Mesenchymal stem cell (in vitro differentiated cells and primary cell): ENCODE measurements around the gene LCLAT1.
"Not testable (repeated sequence)": the region's sequence is repeated elsewhere in the genome, so short reads cannot be mapped to it uniquely, and the experiment has no call there.

Experiments
- DNase-seq: peaks from one replicate; pipeline ENCODE4 v3.0.0-alpha.2; 2013
- H2AFZ ChIP-seq: one replicate; pipeline ENCODE4 v1.6.1; 2013; ENCODE audit warnings: low read depth, mild to moderate bottlenecking, control low read depth, inconsistent platforms, low read length, moderate library complexity
- H2AK5ac ChIP-seq: 2 replicates; pipeline ENCODE4 v1.6.1; 2013; ENCODE audit warnings: low read length, moderate library complexity, mild to moderate bottlenecking, inconsistent platforms; ENCODE audit not compliant: severe bottlenecking
- H2BK120ac ChIP-seq: one replicate; pipeline ENCODE4 v1.6.1; 2013; ENCODE audit warnings: low read depth, mild to moderate bottlenecking, inconsistent platforms, low read length, moderate library complexity
- H2BK12ac ChIP-seq, 2 experiments: one replicate each; pipeline ENCODE4 v1.6.1; 2013; ENCODE audit warnings: inconsistent platforms in 2 of 2, low read length in 2 of 2, mild to moderate bottlenecking in 2 of 2, moderate library complexity in 2 of 2, control low read depth in 1 of 2
- H2BK15ac ChIP-seq: one replicate; pipeline ENCODE4 v1.6.1; 2013; ENCODE audit warnings: mild to moderate bottlenecking, low read depth, inconsistent platforms; ENCODE audit not compliant: poor library complexity, severe bottlenecking
- H2BK5ac ChIP-seq: 2 replicates; pipeline ENCODE4 v1.6.1; 2013; ENCODE audit warnings: low read depth, mild to moderate bottlenecking, low read length, control low read depth, inconsistent platforms; ENCODE audit not compliant: poor library complexity, severe bottlenecking
- H3K14ac ChIP-seq, 2 experiments: one replicate each; pipeline ENCODE4 v1.6.1; 2013; ENCODE audit warnings: inconsistent platforms in 2 of 2, low read length in 2 of 2, control low read depth in 1 of 2, mild to moderate bottlenecking in 1 of 2, moderate library complexity in 1 of 2
- H3K18ac ChIP-seq, 2 experiments: one replicate each; pipeline ENCODE4 v1.6.1; 2013; ENCODE audit warnings: inconsistent platforms in 2 of 2, low read length in 2 of 2, control low read depth in 1 of 2, low read depth in 1 of 2, mild to moderate bottlenecking in 1 of 2
- H3K23ac ChIP-seq, 2 experiments: one replicate each; pipeline ENCODE4 v1.6.1; 2013; ENCODE audit warnings: inconsistent platforms in 2 of 2, low read length in 2 of 2, mild to moderate bottlenecking in 2 of 2, moderate library complexity in 2 of 2, control low read depth in 1 of 2
- H3K27ac ChIP-seq: 2 replicates; pipeline ENCODE4 v1.5.1; 2013; ENCODE audit warnings: mild to moderate bottlenecking, moderate library complexity, low read length, control low read depth, inconsistent platforms; ENCODE audit not compliant: poor library complexity, severe bottlenecking
- H3K27me3 ChIP-seq, 2 experiments: 2 replicates each; pipeline versions ENCODE4 v1.6.1 to v1.7.0; 2013; ENCODE audit warnings: low read length in 2 of 2, mild to moderate bottlenecking in 2 of 2, moderate library complexity in 2 of 2, control low read depth in 1 of 2, inconsistent platforms in 1 of 2; ENCODE audit not compliant: control insufficient read depth in 1 of 2, insufficient read depth in 1 of 2
- H3K36me3 ChIP-seq, 2 experiments: 2 replicates each; pipeline versions ENCODE4 v1.6.1 to v1.7.0; 2013; ENCODE audit warnings: low read length in 2 of 2, control low read depth in 1 of 2, inconsistent platforms in 1 of 2, low read depth in 1 of 2, mild to moderate bottlenecking in 1 of 2; ENCODE audit not compliant: insufficient read depth in 2 of 2, control insufficient read depth in 1 of 2
- H3K4ac ChIP-seq, 2 experiments: one replicate each; pipeline ENCODE4 v1.6.1; 2013; ENCODE audit warnings: inconsistent platforms in 2 of 2, low read length in 2 of 2, mild to moderate bottlenecking in 2 of 2, moderate library complexity in 2 of 2, control low read depth in 1 of 2, low read depth in 1 of 2
- H3K4me1 ChIP-seq: 2 replicates; pipeline ENCODE4 v1.6.1; 2013; ENCODE audit warnings: low read depth, low read length, control low read depth; ENCODE audit not compliant: control insufficient read depth, insufficient read depth
- H3K4me2 ChIP-seq: 2 replicates; pipeline ENCODE4 v1.6.1; 2013; ENCODE audit warnings: low read length, mild to moderate bottlenecking, inconsistent platforms; ENCODE audit not compliant: poor library complexity, severe bottlenecking
- H3K4me3 ChIP-seq, 2 experiments: 2 replicates each; pipeline versions ENCODE4 v1.5.1 to v1.7.0; 2013; ENCODE audit warnings: low read length in 2 of 2, mild to moderate bottlenecking in 2 of 2, control low read depth in 1 of 2, low read depth in 1 of 2; ENCODE audit not compliant: insufficient read depth in 1 of 2
- H3K79me1 ChIP-seq: replicated peaks from 2 replicates; pipeline ENCODE4 v1.6.1; 2013; ENCODE audit warnings: mild to moderate bottlenecking, control low read depth, low read length, inconsistent platforms; ENCODE audit not compliant: poor library complexity, severe bottlenecking
- H3K9ac ChIP-seq: 2 replicates; pipeline ENCODE4 v1.7.0; 2013; ENCODE audit warnings: mild to moderate bottlenecking, low read length, moderate library complexity
- H3K9me3 ChIP-seq: 2 replicates; pipeline ENCODE4 v1.7.0; 2013; ENCODE audit warnings: mild to moderate bottlenecking, low read length; ENCODE audit not compliant: control insufficient read depth
- H4K8ac ChIP-seq: one replicate; pipeline ENCODE4 v1.6.1; 2013; ENCODE audit warnings: inconsistent platforms, mild to moderate bottlenecking, low read length, moderate library complexity
- H4K91ac ChIP-seq: one replicate; pipeline ENCODE4 v1.6.1; 2013; ENCODE audit warnings: mild to moderate bottlenecking, low read length, inconsistent platforms
- WGBS: methylation state at CpG from one replicate; pipeline ENCODE4 v1.1.7; 2013; ENCODE audit warnings: mixed read lengths; 5-methylcytosine and 5-hydroxymethylcytosine counted together

Gene LCLAT1

DNA sequence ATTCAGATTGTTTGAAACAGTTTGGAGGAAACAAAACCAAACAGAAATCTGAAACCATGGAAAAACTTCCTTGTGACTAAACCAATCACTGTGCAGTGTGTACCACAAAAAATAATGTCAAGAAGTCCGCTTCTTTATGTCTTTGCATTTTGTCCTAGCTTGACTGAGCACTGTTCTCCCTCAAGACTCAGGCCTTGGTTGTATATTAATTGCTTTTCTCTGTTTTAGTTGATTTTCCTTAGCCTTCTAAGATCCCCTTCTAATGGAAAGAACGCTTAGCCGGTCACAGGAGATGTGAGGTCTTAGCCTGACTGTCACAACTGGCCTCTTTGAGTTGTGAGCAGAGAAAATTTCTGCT, 56.6 kb downstream of the LCLAT1 start:
- Histone ChIP-seq H3K9me3 (peaks cover 7% of the 10 kb centered on the region), H4K8ac (no peak overlapping the region), H2BK12ac (no peak overlapping the region), H2BK120ac (no peak overlapping the region), H3K36me3 (no peaks in the 10 kb centered on the region), H2AK5ac (no peak overlapping the region), H3K27ac (no peak overlapping the region), H3K9ac (no peak overlapping the region), H2BK5ac (no peak overlapping the region), H3K4me1 (no peaks in the 10 kb centered on the region), H3K4me3 (no peak overlapping the region), H3K27me3 (no peaks in the 10 kb centered on the region), H3K23ac (no peak overlapping the region), H3K18ac (peak overlapping the region in 1 of 2 experiments; percentile 12), H3K79me1 (peaks cover 16% of the 10 kb centered on the region), H4K91ac (no peak overlapping the region), H3K4ac (no peak overlapping the region), H2AFZ (no peak overlapping the region), H3K14ac (no peak overlapping the region), H3K4me2 (no peak overlapping the region), H2BK15ac (no peak overlapping the region)
- DNase-seq = peak; percentile 15
- WGBS = 89% methylated on average over 3 of the region's 3 CpGs

DNA sequence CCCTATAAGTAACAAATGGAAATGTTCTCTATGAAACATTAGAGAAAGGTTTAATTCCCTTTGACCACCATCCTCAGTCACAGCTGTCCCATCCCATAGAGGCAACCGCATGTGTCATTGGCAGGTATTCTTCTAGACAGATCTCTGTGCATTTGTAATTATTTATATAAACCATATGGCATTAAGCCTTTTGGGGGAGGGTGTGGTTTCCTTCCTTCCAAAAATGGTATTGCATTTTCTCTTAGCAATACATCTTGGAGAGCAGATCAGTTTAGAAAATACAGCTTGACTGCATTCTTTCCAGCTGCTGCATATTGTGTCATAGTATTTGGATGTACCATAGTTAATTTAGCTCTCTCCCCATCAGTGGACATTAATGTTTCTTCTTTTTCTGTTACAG, 57.7 kb downstream of the LCLAT1 start:
- H2BK15ac ChIP-seq = no peak overlapping the region
- no peak overlapping the region for H2BK12ac ChIP-seq
- no peak overlapping the region for H3K27ac ChIP-seq
- no peaks in the 10 kb centered on the region for H3K27me3 ChIP-seq
- WGBS = no CpG with 5 or more reads among the region's 1 CpG
- H3K9ac ChIP-seq = no peak overlapping the region
- peaks cover 14% of the 10 kb centered on the region for H3K79me1 ChIP-seq
- H3K4me2 ChIP-seq = no peak overlapping the region
- H2AFZ ChIP-seq = no peak overlapping the region
- peaks cover 7% of the 10 kb centered on the region for H3K9me3 ChIP-seq
- H3K14ac ChIP-seq = no peak overlapping the region
- DNase-seq = no peak
- no peak overlapping the region for H3K4me3 ChIP-seq
- H3K18ac ChIP-seq = no peak overlapping the region
- H3K36me3 ChIP-seq = no peaks in the 10 kb centered on the region
- H3K4ac ChIP-seq = no peak overlapping the region
- no peak overlapping the region for H4K91ac ChIP-seq
- H3K4me1 ChIP-seq = no peaks in the 10 kb centered on the region
- no peak overlapping the region for H4K8ac ChIP-seq
- no peak overlapping the region for H2AK5ac ChIP-seq
- H3K23ac ChIP-seq = no peak overlapping the region
- H2BK120ac ChIP-seq = no peak overlapping the region
- H2BK5ac ChIP-seq = no peak overlapping the region

GRCh38 chr2:30505500-30506180, 58.6 kb downstream of the LCLAT1 start:
- peaks cover 5% of the 10 kb centered on the region for H3K9me3 ChIP-seq
- H3K18ac ChIP-seq = no peak overlapping the region
- H2AFZ ChIP-seq = no peak overlapping the region
- H2BK5ac ChIP-seq = no peak overlapping the region
- no peaks in the 10 kb centered on the region for H3K4me1 ChIP-seq
- H2BK12ac ChIP-seq = no peak overlapping the region
- no peak overlapping the region for H3K4me2 ChIP-seq
- no peak overlapping the region for H3K14ac ChIP-seq
- no peak overlapping the region for H3K9ac ChIP-seq
- H3K79me1 ChIP-seq = peaks cover 15% of the 10 kb centered on the region
- H4K8ac ChIP-seq = no peak overlapping the region
- no peak overlapping the region for H2BK120ac ChIP-seq
- no peaks in the 10 kb centered on the region for H3K36me3 ChIP-seq
- H3K23ac ChIP-seq = no peak overlapping the region
- 50% methylated on average over 1 of the region's 3 CpGs for WGBS
- H2BK15ac ChIP-seq = no peak overlapping the region
- H3K4me3 ChIP-seq = no peak overlapping the region
- H3K27me3 ChIP-seq = no peaks in the 10 kb centered on the region
- no peak overlapping the region for H3K4ac ChIP-seq
- H3K27ac ChIP-seq = no peak overlapping the region
- no peak overlapping the region for H2AK5ac ChIP-seq
- no peak overlapping the region for H4K91ac ChIP-seq
- DNase-seq = no peak

DNA sequence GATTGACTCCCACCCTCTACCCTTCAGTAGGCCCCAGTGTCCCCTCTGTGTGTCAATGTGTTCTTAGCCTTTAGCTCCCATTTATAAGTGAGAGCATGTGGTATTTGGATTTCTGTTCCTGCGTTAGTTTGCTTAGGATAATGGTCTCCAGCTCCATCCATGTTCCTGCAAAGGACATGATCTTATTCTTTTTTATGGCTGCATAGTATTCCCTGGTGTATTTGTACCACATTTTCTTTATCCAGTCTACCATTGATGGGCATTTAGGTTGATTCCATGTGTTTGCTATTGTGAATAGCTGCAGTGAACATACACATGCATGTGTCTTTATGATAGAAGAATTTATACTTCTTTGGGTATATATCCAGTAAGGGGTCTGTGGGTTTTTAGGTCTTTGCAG, 60.4 kb downstream of the LCLAT1 start:
- not testable (repeated sequence) for H3K23ac ChIP-seq, H3K9ac ChIP-seq, H2BK12ac ChIP-seq, DNase-seq, H2AK5ac ChIP-seq, H2BK120ac ChIP-seq, H3K4me2 ChIP-seq, H2AFZ ChIP-seq, H3K9me3 ChIP-seq, H3K4ac ChIP-seq, H2BK5ac ChIP-seq, H3K4me1 ChIP-seq, H2BK15ac ChIP-seq, H3K27ac ChIP-seq, H3K4me3 ChIP-seq, H4K8ac ChIP-seq, H3K14ac ChIP-seq, H3K18ac ChIP-seq, H4K91ac ChIP-seq, H3K27me3 ChIP-seq, H3K36me3 ChIP-seq
- WGBS = 100% methylated on average over 1 of the region's 1 CpG
- H3K79me1 ChIP-seq = peaks cover 20% of the 10 kb centered on the region
